Neural crest cell (in vitro differentiated cells): ENCODE results near the gene SERP1. TPM values are rescaled to one million over a fixed set of nuclear protein-coding genes. Genes with fewer than 3 reads are reported as not detected.

Source experiments
- DNase-seq: peaks from one replicate; pipeline ENCODE4 v3.0.0; 2021; ENCODE audit warnings: low read depth, mixed read lengths, low spot score
- H3K27ac Mint-ChIP-seq: one replicate; pipeline ENCODE4 v1.8.0; 2021; ENCODE audit warnings: mild to moderate bottlenecking, mixed read lengths; ENCODE audit not compliant: unreplicated experiment
- H3K27me3 Mint-ChIP-seq: 2 replicates; pipeline ENCODE4 v1.8.0; 2021; ENCODE audit warnings: low read depth, mild to moderate bottlenecking, mixed read lengths
- H3K36me3 Mint-ChIP-seq: 2 replicates; pipeline ENCODE4 v1.8.0; 2021; ENCODE audit warnings: low read depth, mild to moderate bottlenecking, mixed read lengths
- H3K4me1 Mint-ChIP-seq: 2 replicates; pipeline ENCODE4 v1.8.0; 2021; ENCODE audit warnings: mixed read lengths
- H3K4me3 Mint-ChIP-seq: one replicate; pipeline ENCODE4 v1.8.0; 2021; ENCODE audit warnings: mild to moderate bottlenecking, mixed read lengths
- H3K9me3 Mint-ChIP-seq: 2 replicates; pipeline ENCODE4 v1.8.0; 2021; ENCODE audit warnings: mixed read lengths
- total RNA-seq: library from RNA; stranded (reverse); gene quantifications from 2 replicates; pipeline ENCODE4 v1.2.1, GENCODE V29; 2021
- TF ChIP-seq, protein P1 (sequence below): fragments of 200-600 bp; sonication (generic); conservative IDR thresholded peaks from 2 replicates; pipeline ENCODE4 v1.5.0; 2021; ENCODE audit warnings: antibody characterized with exemption, mild to moderate bottlenecking

SERP1 gene
- total RNA-seq, 1 donor from 2014 or later, result 81.6 TPM

DNA sequence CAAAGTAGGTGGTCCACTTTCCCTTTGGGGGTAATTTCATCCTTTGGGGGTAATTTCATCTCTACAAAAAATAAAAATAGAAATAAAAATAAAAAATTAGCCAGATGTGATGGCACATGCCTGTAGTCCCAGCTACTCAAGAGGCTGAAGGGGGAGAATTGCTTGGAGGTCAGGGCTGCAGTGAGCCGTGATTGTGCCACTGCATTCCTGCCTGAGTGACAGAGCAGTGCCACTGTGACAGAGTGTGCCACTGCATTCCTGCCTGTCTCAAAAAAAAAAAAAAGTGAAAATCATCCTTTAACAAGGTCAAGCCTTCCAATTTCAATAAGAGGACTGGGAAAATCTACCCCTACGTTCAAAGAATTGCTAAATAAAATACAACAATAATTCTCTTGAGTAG is 22.8 kb downstream of the SERP1 start:
- H3K4me3 Mint-ChIP-seq, result no peak overlapping the region
- DNase-seq, result no peak
- no peaks in the 10 kb centered on the region for H3K36me3 Mint-ChIP-seq
- H3K4me1 Mint-ChIP-seq, result peaks cover 14% of the 10 kb centered on the region
- H3K27ac Mint-ChIP-seq, result no peak overlapping the region
- no peaks in the 10 kb centered on the region for H3K9me3 Mint-ChIP-seq
- peaks cover 3% of the 10 kb centered on the region for H3K27me3 Mint-ChIP-seq
- TF ChIP-seq, protein P1, sequence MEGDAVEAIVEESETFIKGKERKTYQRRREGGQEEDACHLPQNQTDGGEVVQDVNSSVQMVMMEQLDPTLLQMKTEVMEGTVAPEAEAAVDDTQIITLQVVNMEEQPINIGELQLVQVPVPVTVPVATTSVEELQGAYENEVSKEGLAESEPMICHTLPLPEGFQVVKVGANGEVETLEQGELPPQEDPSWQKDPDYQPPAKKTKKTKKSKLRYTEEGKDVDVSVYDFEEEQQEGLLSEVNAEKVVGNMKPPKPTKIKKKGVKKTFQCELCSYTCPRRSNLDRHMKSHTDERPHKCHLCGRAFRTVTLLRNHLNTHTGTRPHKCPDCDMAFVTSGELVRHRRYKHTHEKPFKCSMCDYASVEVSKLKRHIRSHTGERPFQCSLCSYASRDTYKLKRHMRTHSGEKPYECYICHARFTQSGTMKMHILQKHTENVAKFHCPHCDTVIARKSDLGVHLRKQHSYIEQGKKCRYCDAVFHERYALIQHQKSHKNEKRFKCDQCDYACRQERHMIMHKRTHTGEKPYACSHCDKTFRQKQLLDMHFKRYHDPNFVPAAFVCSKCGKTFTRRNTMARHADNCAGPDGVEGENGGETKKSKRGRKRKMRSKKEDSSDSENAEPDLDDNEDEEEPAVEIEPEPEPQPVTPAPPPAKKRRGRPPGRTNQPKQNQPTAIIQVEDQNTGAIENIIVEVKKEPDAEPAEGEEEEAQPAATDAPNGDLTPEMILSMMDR, result no peak

DNA sequence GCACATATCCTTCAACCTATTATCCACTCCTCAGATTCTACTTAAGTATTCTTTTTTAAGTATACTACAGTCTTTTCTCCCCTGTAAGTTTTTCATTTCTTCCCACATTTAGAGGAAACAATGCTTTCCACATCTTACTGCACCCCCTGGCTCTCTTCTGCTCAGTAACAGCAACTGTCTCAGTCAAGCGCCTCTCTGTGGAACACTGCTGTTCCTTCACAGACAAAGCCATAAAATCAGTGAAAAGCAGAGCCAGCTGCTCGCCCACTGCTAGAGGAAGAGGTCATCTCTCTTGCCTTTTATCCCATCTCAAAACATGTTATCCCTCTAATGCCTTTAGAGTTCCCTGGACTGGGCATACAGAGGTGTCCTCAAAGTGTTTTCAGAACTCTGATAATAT is 24.8 kb downstream of the SERP1 start:
- H3K27me3 Mint-ChIP-seq, result no peaks in the 10 kb centered on the region
- peaks cover 7% of the 10 kb centered on the region for H3K4me1 Mint-ChIP-seq
- DNase-seq, result no peak
- no peak overlapping the region for H3K27ac Mint-ChIP-seq
- H3K4me3 Mint-ChIP-seq, result no peak overlapping the region
- H3K9me3 Mint-ChIP-seq, result peaks cover 7% of the 10 kb centered on the region
- H3K36me3 Mint-ChIP-seq, result no peaks in the 10 kb centered on the region
- TF ChIP-seq, protein P1, result no peak

DNA sequence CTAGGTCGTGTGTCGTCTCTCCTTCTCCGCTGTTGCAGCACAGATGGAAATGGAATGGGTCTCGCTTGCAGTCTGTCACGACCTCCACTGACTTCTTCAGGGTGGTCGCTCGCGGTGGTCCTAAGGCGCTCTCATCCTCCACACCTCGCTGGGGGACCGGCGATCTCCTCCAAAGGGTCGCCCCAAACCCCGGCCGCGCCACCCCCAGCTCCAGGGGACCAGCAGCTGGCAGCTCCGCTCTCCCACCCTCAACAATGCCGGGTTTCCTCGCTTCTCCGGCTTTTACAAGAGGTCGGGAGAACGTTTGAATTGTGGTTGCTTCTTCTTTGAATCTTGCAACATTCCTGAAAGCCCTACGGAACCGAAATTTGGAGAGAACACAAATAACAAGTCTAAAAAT is 25.9 kb downstream of the SERP1 start:
- Mint-ChIP-seq H3K4me3 (no peak overlapping the region), H3K27ac (no peak overlapping the region), H3K27me3 (no peaks in the 10 kb centered on the region), H3K36me3 (no peaks in the 10 kb centered on the region), H3K4me1 (peaks cover 7% of the 10 kb centered on the region), H3K9me3 (peaks cover 7% of the 10 kb centered on the region)
- TF ChIP-seq, protein P1, result no peak
- DNase-seq, result no peak

GRCh38 chr3:150519026-150519425 is 27.3 kb downstream of the SERP1 start:
- Mint-ChIP-seq H3K4me3 (no peak overlapping the region), H3K36me3 (no peaks in the 10 kb centered on the region), H3K4me1 (peaks cover 7% of the 10 kb centered on the region), H3K9me3 (peaks cover 7% of the 10 kb centered on the region), H3K27me3 (no peaks in the 10 kb centered on the region), H3K27ac (no peak overlapping the region)
- TF ChIP-seq, protein P1, result no peak
- DNase-seq, result no peak

GRCh38 chr3:150515210-150515609 is 31.1 kb downstream of the SERP1 start:
- no peak overlapping the region for H3K4me3 Mint-ChIP-seq

More at GRCh38 chr3:150515210-150515609, 31.1 kb downstream of the SERP1 start:
- H3K9me3 Mint-ChIP-seq, result peaks cover 7% of the 10 kb centered on the region
- TF ChIP-seq, protein P1, result no peak
- no peaks in the 10 kb centered on the region for H3K27me3 Mint-ChIP-seq
- no peak for DNase-seq
- H3K36me3 Mint-ChIP-seq, result no peaks in the 10 kb centered on the region
- no peak overlapping the region for H3K27ac Mint-ChIP-seq
- peaks cover 10% of the 10 kb centered on the region for H3K4me1 Mint-ChIP-seq
